B cell (primary cell): ENCODE results near the gene CEP95. TPM values are rescaled to one million over a fixed set of nuclear protein-coding genes. Genes with fewer than 3 reads are reported as not detected.
"Not testable (repeated sequence)": the region's sequence is repeated elsewhere in the genome, so short reads cannot be mapped to it uniquely, and the experiment has no call there.

Experiments used
- ATAC-seq: fragments of 200-7000 bp; cut with Tn5 transposase; one replicate; pipeline ENCODE4 v1.10.0; 2021; ENCODE audit warnings: low read depth, mild to moderate bottlenecking, moderate number of reproducible peaks, moderate library complexity
- CTCF ChIA-PET: fragments of 350-600 bp; sonication (Branson Sonifier 250); formaldehyde crosslinking; loops from one replicate; lab custom pipeline; 2021; ENCODE audit warnings: antibody characterized with exemption, inconsistent platforms; lab: Charles Lee
- POLR2A ChIA-PET: fragments of 350-600 bp; sonication (Branson Sonifier 250); formaldehyde crosslinking; loops from one replicate; lab custom pipeline; 2021; ENCODE audit warnings: antibody characterized with exemption; lab: Charles Lee
- DNase-seq: peaks from one replicate; pipeline ENCODE4 v3.0.0; 2013
- H2AFZ ChIP-seq: 2 replicates; pipeline ENCODE4 v1.6.1; 2012; ENCODE audit warnings: mild to moderate bottlenecking, low read depth, low read length; ENCODE audit not compliant: insufficient read depth, poor library complexity, severe bottlenecking
- H3K27ac ChIP-seq, 2 donors: 1 replicate in 1 of 2; 2 replicates in 1 of 2; pipeline ENCODE4 v1.5.1; 2012 to 2013; ENCODE audit warnings: low read length in 2 of 2, mild to moderate bottlenecking in 2 of 2, moderate library complexity in 1 of 2
- H3K27me3 ChIP-seq, 4 experiments: fragments of 200-600 bp in 1 of 4; sonication (generic) in 1 of 4; replicated peaks in 1 of 4; 1 replicate in 2 of 4; 2 replicates in 2 of 4; pipeline versions ENCODE4 v1.6.1 to v1.7.0; 2013 to 2016; ENCODE audit warnings: low read length in 3 of 4, mild to moderate bottlenecking in 2 of 4, mixed read lengths in 1 of 4, moderate library complexity in 1 of 4; ENCODE audit not compliant: insufficient read depth in 4 of 4, control insufficient read depth in 3 of 4; ENCODE audit errors: control extremely low read depth in 1 of 4
- H3K36me3 ChIP-seq, 2 experiments: replicated peaks in 1 of 2; 1 replicate in 1 of 2; 2 replicates in 1 of 2; pipeline versions ENCODE4 v1.6.1 to v1.7.1; 2013; ENCODE audit warnings: low read length in 1 of 2; ENCODE audit not compliant: insufficient read depth in 2 of 2, control insufficient read depth in 1 of 2; ENCODE audit errors: control extremely low read depth in 1 of 2, extremely low read depth in 1 of 2
- H3K4me1 ChIP-seq, 2 donors: fragments of 200-600 bp in 1 of 2; sonication (generic) in 1 of 2; 1 replicate in 1 of 2; 2 replicates in 1 of 2; pipeline versions ENCODE4 v1.5.1 to v1.6.1; 2013 to 2017; ENCODE audit warnings: low read length in 2 of 2; ENCODE audit not compliant: control insufficient read depth in 2 of 2, insufficient read depth in 2 of 2
- H3K4me2 ChIP-seq: replicated peaks from 2 replicates; pipeline ENCODE3; 2012; ENCODE audit warnings: mild to moderate bottlenecking, low read depth, low read length; ENCODE audit not compliant: poor library complexity, severe bottlenecking
- H3K4me3 ChIP-seq, 5 experiments: fragments of 200-600 bp in 1 of 5; sonication (generic) in 1 of 5; 1 replicate in 3 of 5; 2 replicates in 2 of 5; pipeline versions ENCODE4 v1.5.1 to v1.7.0; 2011 to 2016; ENCODE audit warnings: low read length in 4 of 5, mild to moderate bottlenecking in 4 of 5, low read depth in 2 of 5, control low read depth in 1 of 5, moderate library complexity in 1 of 5; ENCODE audit not compliant: insufficient read depth in 1 of 5; ENCODE audit errors: control extremely low read depth in 1 of 5, extremely low read depth in 1 of 5
- H3K79me2 ChIP-seq: fragments of 200-600 bp; sonication (generic); one replicate; pipeline ENCODE4 v1.6.0; 2016; ENCODE audit warnings: low read length; ENCODE audit not compliant: control insufficient read depth, insufficient read depth
- H3K9ac ChIP-seq: fragments of 200-600 bp; sonication (generic); 2 replicates; pipeline ENCODE4 v1.6.1; 2017; ENCODE audit warnings: mild to moderate bottlenecking, low read length, moderate library complexity
- H3K9me3 ChIP-seq, 3 donors: one replicate each; pipeline versions ENCODE4 v1.6.1 to v1.7.1; 2013; ENCODE audit warnings: low read length in 2 of 3; ENCODE audit not compliant: control insufficient read depth in 2 of 3, insufficient read depth in 1 of 3; ENCODE audit errors: control extremely low read depth in 1 of 3
- H4K20me1 ChIP-seq: 2 replicates; pipeline ENCODE4 v1.6.0; 2012; ENCODE audit warnings: mild to moderate bottlenecking, low read length; ENCODE audit not compliant: insufficient read depth, control insufficient read depth, poor library complexity, severe bottlenecking
- H3K27ac Mint-ChIP-seq: one replicate; pipeline ENCODE4 v1.8.0; 2021; ENCODE audit warnings: mixed read lengths
- H3K27me3 Mint-ChIP-seq: one replicate; pipeline ENCODE4 v1.8.0; 2021; ENCODE audit warnings: mixed read lengths
- H3K4me1 Mint-ChIP-seq: one replicate; pipeline ENCODE4 v1.8.0; 2021; ENCODE audit warnings: mixed read lengths
- H3K4me3 Mint-ChIP-seq: one replicate; pipeline ENCODE4 v1.8.0; 2021; ENCODE audit warnings: mixed read lengths
- H3K9me3 Mint-ChIP-seq: one replicate; pipeline ENCODE4 v1.8.0; 2022; ENCODE audit warnings: mixed read lengths; ENCODE audit not compliant: insufficient read depth
- EZH2 ChIP-seq: IDR thresholded peaks from 2 replicates; pipeline ENCODE4 v1.6.1; 2012; ENCODE audit warnings: borderline replicate concordance, low read depth, mild to moderate bottlenecking, moderate library complexity, low read length; ENCODE audit not compliant: insufficient read depth, poor library complexity, severe bottlenecking
- WGBS: methylation state at CpG from one replicate; pipeline ENCODE4 v1.1.5; 2013; ENCODE audit warnings: missing lambda C conversion rate; ENCODE audit not compliant: insufficient coverage; 5-methylcytosine and 5-hydroxymethylcytosine counted together
- intact Hi-C: fragments of 100-400 bp; cut with micrococcal nuclease; formaldehyde crosslinking; loops from one replicate; pipeline ENCODE4 v1.10.0; 2022
- polyA plus RNA-seq: library from polyadenylated mRNA; depleted of rRNA; stranded (reverse); fragments of >200 nt; gene quantifications from 2 replicates; pipeline ENCODE4 v1.2.3, GENCODE V29; 2012
- total RNA-seq, 2 donors: library from RNA; stranded (reverse); fragments of 120-200 nt in 1 of 2; gene quantifications; 1 replicate in 1 of 2; 2 replicates in 1 of 2; pipeline versions ENCODE4 v1.2.3 to v1.2.4, GENCODE V29; 2013 to 2022
- TF ChIP-seq, protein P1 (sequence below): fragments of 200-600 bp; IDR thresholded peaks from one replicate; pipeline ENCODE4 v1.8.0; 2022; ENCODE audit warnings: antibody characterized with exemption, mild to moderate bottlenecking

The CEP95 gene
- total and polyA plus RNA-seq, 2 donors (not counting 1 experiment from before 2014, with no cell fraction given), result 71.1 to 122 TPM

DNA sequence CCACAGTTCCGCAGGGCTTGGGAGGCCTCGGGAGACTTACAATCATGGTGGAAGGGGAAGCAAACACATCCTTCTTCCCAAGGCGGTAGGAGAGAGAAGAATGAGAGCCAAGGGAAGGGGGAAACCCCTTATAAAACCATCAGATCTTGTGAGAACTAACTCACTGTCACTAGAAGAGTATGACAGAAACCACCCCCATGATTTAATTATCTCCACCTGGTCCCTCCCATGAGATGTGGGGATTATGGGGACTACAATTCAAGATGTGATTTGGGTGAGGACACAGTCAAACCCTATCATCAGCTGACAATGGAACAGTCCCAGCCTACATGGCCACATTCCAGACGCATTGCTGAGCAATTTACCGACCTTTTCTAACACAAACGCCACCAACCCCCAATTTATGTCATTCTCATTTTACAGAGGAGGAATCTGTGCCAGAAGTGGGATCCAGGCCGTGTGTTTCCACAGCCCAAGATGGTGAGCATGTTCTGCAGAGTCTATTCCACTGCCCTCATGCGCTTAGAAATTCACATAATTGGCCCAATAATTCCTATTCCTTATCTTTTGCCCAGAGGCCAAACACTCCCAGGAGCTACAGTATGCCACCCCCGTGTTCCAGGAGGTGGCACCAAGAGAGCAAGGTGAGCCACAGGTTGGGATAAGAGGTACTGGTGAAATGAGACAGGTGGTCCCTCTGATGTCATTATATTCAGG, 40.6 kb upstream of the CEP95 start:
- H4K20me1 ChIP-seq, result no peaks in the 10 kb centered on the region
- intact Hi-C loops, result no loop called here
- POLR2A ChIA-PET, result no interaction called here
- ATAC-seq (no peak), DNase-seq (no peak)
- no peak overlapping the region for H3K9ac ChIP-seq
- H3K36me3 ChIP-seq, result peaks cover 9 to 36% of the 10 kb centered on the region in 2 experiments
- CTCF ChIA-PET, result interaction anchor here (1.1 to 1.2 kb wide), 2 partner anchors 16 to 47 kb away, joined by 3 to 4 read pairs; no protein-coding TSS in a partner anchor
- no peaks in the 10 kb centered on the region for H3K9me3 ChIP-seq
- TF ChIP-seq, protein P1, sequence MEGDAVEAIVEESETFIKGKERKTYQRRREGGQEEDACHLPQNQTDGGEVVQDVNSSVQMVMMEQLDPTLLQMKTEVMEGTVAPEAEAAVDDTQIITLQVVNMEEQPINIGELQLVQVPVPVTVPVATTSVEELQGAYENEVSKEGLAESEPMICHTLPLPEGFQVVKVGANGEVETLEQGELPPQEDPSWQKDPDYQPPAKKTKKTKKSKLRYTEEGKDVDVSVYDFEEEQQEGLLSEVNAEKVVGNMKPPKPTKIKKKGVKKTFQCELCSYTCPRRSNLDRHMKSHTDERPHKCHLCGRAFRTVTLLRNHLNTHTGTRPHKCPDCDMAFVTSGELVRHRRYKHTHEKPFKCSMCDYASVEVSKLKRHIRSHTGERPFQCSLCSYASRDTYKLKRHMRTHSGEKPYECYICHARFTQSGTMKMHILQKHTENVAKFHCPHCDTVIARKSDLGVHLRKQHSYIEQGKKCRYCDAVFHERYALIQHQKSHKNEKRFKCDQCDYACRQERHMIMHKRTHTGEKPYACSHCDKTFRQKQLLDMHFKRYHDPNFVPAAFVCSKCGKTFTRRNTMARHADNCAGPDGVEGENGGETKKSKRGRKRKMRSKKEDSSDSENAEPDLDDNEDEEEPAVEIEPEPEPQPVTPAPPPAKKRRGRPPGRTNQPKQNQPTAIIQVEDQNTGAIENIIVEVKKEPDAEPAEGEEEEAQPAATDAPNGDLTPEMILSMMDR, result no peak
- no peak for TF ChIP-seq EZH2
- no peaks in the 10 kb centered on the region for H3K4me1 ChIP-seq
- no peaks in the 10 kb centered on the region for H3K27me3 ChIP-seq
- 94% methylated on average over 5 of the region's 9 CpGs for WGBS
- no peak overlapping the region for H3K4me3 Mint-ChIP-seq
- no peak overlapping the region for H2AFZ ChIP-seq
- H3K27me3 Mint-ChIP-seq, result no peaks in the 10 kb centered on the region
- H3K79me2 ChIP-seq, result peaks cover 14% of the 10 kb centered on the region
- no peak overlapping the region for H3K4me2 ChIP-seq
- H3K27ac ChIP-seq, result no peak overlapping the region
- no peaks in the 10 kb centered on the region for H3K4me1 Mint-ChIP-seq
- no peaks in the 10 kb centered on the region for H3K9me3 Mint-ChIP-seq
- no peak overlapping the region for H3K27ac Mint-ChIP-seq
- no peak overlapping the region for H3K4me3 ChIP-seq

GRCh38 chr17:64466834-64467233, 39.9 kb upstream of the CEP95 start:
- H3K4me1 ChIP-seq, H3K9ac ChIP-seq, H3K9me3 ChIP-seq, H3K27ac Mint-ChIP-seq, ATAC-seq, H4K20me1 ChIP-seq, H3K27me3 ChIP-seq, H3K4me2 ChIP-seq, intact Hi-C loops, DNase-seq, H3K4me3 Mint-ChIP-seq, POLR2A ChIA-PET, H3K4me1 Mint-ChIP-seq, H2AFZ ChIP-seq, H3K27me3 Mint-ChIP-seq, H3K27ac ChIP-seq, H3K9me3 Mint-ChIP-seq, H3K4me3 ChIP-seq: not testable (repeated sequence)
- peaks cover 14% of the 10 kb centered on the region for H3K79me2 ChIP-seq
- CTCF ChIA-PET, result interaction anchor here (0.6 to 1.2 kb wide), 3 partner anchors 16 to 221 kb away, joined by 3 to 4 read pairs (median 3); no protein-coding TSS in a partner anchor
- WGBS, result no CpG with 5 or more reads among the region's 1 CpG
- peaks cover 13 to 40% of the 10 kb centered on the region in 2 experiments for H3K36me3 ChIP-seq
